NCI-H2196 (cell line): ENCODE results near the gene LEO1.

Experiments used
- DNase-seq: peaks from one replicate; lab custom pipeline; 2025; ENCODE audit not compliant: unreplicated experiment; lab: John Stamatoyannopoulos, UW

The LEO1 gene

DNA sequence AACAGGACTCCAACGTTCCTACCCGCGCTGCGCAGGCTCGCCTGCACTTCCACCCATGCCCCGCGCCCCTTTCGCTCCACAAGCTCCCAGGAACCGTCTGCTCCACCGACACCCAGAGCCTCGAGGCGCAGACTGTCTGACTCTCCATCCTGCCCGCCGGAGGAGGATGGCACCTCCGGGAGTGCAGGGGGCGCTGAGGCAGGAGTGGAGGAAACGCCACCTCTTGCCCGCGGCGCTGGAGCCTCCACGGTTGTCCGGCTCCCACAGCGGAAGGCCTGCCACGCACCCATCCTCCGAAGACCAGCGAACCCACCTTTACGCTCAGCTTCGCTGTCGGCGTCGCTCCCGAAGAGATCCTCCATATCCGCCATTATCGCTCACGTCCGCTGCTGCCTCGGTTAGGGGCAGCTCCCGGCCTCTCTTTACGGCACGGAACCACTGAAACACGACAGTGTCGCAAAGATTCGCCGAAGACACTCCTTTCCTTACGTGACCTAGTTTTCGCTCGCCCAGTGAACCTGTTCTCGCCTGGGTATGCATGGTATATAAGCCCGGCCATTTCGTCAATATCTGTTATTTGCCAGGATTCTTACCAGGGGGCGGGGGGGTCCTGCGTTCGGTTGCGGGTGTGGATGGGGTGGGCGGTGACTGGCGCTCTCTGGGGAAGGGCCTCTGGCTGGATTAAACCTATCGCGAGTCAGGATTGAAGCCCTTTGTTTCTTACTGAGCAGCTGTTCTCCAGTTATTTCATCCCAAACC is at the start of gene LEO1:
LEO1 (minus strand) TSS at position 404 of the 759 bp plus-strand sequence; CDS start at position 371, 33 bp downstream.
- peak; percentile 91 for DNase-seq

DNA sequence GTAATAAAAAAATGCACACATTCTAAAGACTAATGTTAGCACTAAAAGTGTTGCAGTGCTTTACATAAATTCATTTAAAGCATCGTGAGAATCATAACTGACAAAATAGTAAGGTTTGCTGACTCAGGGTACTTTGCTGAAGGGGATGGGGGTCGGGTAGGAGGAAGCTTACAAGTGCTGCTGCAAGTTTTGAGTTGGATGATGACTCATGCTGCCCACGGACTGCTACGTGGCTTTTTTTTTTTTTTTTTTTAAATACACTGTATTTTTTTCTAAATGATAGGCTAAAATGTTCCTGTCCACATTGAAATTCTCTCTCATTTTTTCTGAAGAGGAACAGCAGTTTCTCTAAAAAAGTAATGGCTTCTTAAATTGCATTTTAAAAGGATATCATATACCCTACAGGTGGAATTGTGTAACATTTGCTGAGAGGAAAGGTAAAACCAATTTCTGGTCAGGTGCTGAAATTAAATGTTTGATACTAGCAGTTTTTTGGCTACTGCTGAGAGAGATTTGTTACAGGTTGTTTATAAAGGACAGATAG is 49.6 kb upstream of the LEO1 start:
- no peak for DNase-seq

GRCh38 chr15:52020221-52021085 is 48.9 kb upstream of the LEO1 start:
- no peak for DNase-seq

- peak; percentile 24 for DNase-seq
These were observed 48.0 kb upstream of the LEO1 start for GRCh38 chr15:52019394-52020220.

GRCh38 chr15:52018693-52019393 is 47.3 kb upstream of the LEO1 start, which contains the start of gene MAPK6:
Gene MAPK6, plus strand, starts transcription at chr15:52019219. Its CDS starts 27,242 bp downstream, at chr15:52046461.
- DNase-seq: peak; percentile 74

DNA sequence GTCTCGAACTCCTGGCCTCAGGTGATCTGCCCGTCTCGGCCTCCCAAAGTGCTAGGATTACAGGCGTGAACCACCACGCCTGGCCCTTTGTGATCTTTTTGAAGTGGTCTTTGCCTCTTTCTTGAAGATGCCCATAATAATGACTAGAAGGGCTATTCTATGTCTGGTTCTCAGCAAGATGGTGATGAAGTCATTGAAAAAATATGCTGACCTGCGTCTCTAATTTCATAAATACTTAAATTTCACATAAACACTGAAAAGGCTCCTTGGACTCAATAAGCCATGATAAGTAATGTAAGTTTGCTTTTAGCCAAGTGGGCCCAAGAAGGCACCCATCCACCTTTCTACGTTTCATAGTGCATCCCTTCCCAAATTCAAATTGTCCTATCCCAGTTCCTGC is 46.7 kb upstream of the LEO1 start:
- no peak for DNase-seq

DNA sequence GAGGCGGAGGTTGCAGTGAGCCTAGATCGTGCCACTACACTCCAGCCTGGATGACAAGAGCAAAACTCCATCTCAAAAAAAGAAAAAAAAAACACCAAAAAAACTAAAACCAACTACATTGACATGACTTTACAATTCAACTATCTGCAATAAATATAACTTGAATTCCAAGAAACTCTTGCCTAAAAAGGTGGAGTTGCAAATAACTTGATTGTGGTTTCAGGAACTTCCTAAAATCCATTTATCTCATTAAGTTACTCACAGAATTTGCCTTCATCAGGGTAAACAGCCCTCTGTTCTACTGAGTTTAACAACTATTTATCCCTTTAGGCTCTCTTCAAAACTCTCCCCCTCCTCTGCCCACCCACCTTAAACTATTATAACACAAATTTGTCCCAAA is 44.7 kb upstream of the LEO1 start:
- no peak for DNase-seq

DNA sequence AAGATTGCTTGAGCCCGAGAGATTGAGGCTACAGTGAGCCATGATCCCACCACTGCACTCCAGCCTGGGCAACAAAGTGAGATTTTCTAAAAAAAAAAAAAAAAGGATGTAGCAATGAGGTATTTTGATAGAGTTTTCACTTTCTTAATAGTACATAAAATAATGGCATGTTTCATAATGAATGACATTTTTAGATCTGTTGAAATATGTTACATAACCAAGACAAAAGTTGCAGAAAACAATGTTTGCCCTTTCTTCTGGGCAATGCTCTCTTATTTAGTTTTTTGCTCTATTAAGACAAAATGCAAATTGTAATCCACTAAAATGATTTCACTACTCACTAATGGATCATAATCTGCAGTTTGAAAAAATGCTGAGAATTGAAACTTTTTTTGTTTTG is 43.0 kb upstream of the LEO1 start:
- DNase-seq: no peak

DNA sequence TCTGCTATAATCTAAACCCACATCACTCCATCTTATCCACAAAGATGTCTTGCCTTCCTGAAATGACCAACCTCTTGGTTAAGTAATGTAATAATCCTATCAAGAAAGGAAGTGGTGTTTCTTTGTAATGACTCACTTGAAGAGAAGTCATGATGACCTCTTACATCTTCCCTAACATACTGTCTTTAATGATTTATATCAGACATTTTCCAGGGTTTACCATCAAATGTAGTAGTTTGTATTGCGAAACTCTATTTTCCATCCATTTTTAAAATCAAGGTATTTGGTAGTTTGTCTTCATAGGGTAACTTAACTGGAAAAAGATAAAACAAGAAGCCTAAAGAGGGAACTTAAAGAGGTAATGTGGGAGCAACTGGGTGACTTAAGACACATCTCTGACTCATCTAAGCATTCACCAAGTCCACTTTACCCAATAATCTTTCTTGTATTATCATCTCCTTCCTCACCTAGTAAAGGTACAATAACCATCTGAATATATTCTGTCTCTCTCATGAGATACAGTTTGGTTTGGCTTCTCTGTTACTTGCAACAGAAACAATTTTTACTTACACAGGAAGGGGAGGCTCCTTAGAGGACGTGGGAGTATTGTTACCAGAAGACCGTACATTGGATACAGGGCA is 41.7 kb upstream of the LEO1 start:
- DNase-seq: no peak

GRCh38 chr15:52012210-52012609 is 40.6 kb upstream of the LEO1 start:
- DNase-seq: no peak

DNA sequence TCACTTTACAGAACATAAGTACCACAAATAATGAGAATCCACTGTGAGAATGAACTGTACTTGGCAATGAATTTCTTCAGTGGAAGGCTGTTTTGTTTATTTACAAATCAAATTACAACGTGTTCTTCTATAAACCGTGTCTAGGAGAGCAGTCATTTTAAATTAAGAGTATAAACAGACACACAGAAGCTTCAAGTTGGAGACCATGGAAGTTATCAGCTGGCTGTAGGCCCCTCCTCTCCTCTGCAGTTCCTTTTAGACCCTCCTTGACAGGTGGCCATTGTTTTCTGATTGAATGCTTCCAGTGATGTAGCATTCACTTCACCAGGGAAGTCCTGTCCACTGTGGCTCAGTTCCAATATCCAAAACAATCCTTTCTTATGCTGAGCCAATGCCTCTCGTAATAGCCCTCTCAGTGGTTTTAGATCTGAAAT is 40.1 kb upstream of the LEO1 start:
- peak; percentile 59 for DNase-seq

DNA sequence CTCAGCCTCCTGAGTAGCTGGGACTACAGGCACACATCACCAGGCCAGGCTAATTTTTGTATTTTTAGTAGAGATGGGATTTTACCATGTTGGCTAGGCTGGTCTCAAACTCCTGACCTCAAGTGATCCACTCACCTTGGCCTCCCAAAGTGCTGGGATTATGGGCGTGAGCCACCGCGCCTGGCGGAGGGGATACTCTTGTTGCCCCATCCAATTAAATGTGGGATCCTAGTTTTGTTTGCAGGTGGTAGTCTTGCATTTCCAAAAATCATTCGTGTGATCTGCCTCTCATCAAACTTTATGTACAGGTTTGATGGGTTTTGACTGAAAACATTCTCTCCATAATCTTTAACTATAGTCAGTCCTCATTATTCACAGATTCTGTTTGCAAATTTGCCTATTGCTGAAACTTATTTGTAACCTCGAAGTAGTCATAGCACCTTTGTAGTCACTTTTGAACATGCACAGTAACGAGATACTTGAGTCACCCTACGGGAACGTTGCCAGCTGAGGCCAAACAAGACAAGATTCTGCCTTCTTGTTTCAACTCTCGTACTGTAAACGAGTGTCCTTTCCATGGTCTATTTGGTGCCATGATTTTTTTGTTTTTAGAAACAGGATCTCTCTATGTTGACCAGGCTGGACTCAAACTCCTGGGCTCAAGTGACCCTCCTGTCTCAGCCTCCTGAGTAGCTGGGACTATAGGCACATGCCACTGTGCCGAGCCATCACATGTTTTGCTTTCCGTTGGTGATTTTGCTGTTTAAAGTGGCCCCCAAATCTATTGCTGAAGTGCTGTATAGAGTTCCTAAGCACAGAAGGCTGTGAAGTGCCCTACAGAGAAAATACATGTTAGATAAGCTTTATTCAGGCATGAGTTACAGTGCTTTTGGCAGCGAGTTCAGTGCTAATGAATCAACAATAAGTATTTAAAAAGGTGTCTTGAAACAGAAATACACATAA is 39.3 kb upstream of the LEO1 start:
- DNase-seq: peak; percentile 53

GRCh38 chr15:52008698-52009434 is 37.3 kb upstream of the LEO1 start:
- peak; percentile 67 for DNase-seq

DNA sequence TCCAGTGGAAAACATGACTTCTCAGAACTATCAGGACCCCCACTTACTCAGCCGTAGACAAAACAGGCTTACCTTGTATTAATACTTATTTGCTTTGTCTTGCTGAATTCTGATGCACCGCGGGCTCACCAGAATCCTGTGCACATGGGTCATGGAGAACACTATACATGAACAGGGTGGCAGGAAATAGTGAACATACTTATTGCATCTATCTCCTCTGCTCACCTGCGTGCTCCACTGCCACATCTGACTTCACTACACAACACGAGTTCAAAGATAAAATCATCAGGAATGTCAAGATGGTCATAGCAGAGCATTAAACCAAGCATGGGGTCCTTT is 36.8 kb upstream of the LEO1 start:
- DNase-seq: no peak

- DNase-seq: no peak
These were observed 35.2 kb upstream of the LEO1 start for GRCh38 chr15:52006702-52007340.

DNA sequence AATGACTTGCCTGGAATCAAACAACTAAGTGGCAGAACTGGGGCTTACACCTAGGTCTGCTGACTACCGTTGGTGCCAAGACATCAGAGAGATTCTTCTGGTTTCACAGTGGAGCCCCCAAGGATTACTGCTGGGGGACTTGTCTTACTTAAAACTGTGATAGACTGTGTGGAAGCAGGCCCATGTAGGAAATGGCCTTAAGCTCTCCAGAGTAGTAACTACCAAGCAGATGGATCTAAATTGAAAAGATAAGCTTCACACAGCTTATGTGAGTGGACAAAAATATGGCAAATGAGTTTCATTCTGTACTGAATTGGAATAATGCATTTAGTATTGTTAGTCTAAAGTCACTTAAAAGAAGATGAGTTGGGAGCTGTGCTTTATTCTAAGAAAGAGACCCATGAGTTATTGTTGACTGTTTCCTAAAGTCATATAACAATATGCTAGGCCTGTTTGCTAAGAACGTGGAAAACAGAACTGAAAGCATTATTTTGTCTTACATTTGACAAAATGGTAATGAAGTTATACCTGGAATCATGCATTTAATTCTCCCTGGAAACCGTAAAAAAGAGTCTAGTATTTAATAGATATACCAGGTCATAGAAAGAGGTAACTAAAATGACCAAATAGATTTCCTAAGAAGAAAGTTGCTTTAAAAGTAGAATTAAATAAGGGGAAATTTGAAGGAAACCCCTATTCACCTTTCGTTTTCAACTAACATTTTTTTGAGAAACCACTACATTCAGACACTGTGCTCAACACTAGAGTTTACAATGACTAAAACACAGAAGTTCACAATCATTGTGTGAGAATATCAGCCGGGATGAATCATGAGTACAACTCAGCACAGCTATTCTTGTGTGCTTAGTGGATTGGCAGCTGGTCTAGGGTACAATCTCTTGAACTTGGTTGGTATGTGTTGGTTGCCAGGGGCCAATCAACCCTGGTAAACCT is 34.4 kb upstream of the LEO1 start:
- no peak for DNase-seq
